ENCODE data around the gene USP1.

USP1 gene

GRCh38 chr1:62415687-62416086 lies 21.2 kb upstream of the USP1 start:
- no peaks in the 10 kb centered on the region for H3K4me1 Mint-ChIP-seq
- DNase-seq, result no peak
- H3K27me3 Mint-ChIP-seq, result no peaks in the 10 kb centered on the region
- no peak overlapping the region for H3K4me3 Mint-ChIP-seq
- ATAC-seq, result no peak
- no peaks in the 10 kb centered on the region for H3K9me3 Mint-ChIP-seq
- no peak overlapping the region for H3K27ac Mint-ChIP-seq

- no peak overlapping the region for H3K4me3 Mint-ChIP-seq
- no peak for ATAC-seq
- H3K4me1 Mint-ChIP-seq, result no peaks in the 10 kb centered on the region
- H3K27ac Mint-ChIP-seq, result no peak overlapping the region
- H3K9me3 Mint-ChIP-seq, result no peaks in the 10 kb centered on the region
- H3K27me3 Mint-ChIP-seq, result no peaks in the 10 kb centered on the region
- DNase-seq, result no peak
Observed at GRCh38 chr1:62417351-62417999, 19.4 kb upstream of the USP1 start.

- no peaks in the 10 kb centered on the region for H3K9me3 Mint-ChIP-seq
- ATAC-seq (no peak), DNase-seq (no peak)
- no peak overlapping the region for H3K27ac Mint-ChIP-seq
- H3K27me3 Mint-ChIP-seq, result no peaks in the 10 kb centered on the region
- no peaks in the 10 kb centered on the region for H3K4me1 Mint-ChIP-seq
- H3K4me3 Mint-ChIP-seq, result no peak overlapping the region
Observed at GRCh38 chr1:62420214-62420613, 16.6 kb upstream of the USP1 start.

GRCh38 chr1:62423580-62424242 lies 13.1 kb upstream of the USP1 start:
- ATAC-seq (no peak), DNase-seq (no peak)
- Mint-ChIP-seq H3K9me3 (no peaks in the 10 kb centered on the region), H3K4me3 (no peak overlapping the region), H3K4me1 (no peaks in the 10 kb centered on the region), H3K27ac (no peak overlapping the region), H3K27me3 (no peaks in the 10 kb centered on the region)

GRCh38 chr1:62424411-62424810 lies 12.4 kb upstream of the USP1 start:
- Mint-ChIP-seq H3K9me3 (no peaks in the 10 kb centered on the region), H3K4me1 (no peaks in the 10 kb centered on the region), H3K27ac (no peak overlapping the region), H3K4me3 (no peak overlapping the region), H3K27me3 (no peaks in the 10 kb centered on the region)
- DNase-seq (no peak), ATAC-seq (no peak)

- H3K4me3 Mint-ChIP-seq, result no peak overlapping the region
- DNase-seq (no peak), ATAC-seq (no peak)
- H3K9me3 Mint-ChIP-seq, result no peaks in the 10 kb centered on the region
- H3K4me1 Mint-ChIP-seq, result no peaks in the 10 kb centered on the region
- no peak overlapping the region for H3K27ac Mint-ChIP-seq
- no peaks in the 10 kb centered on the region for H3K27me3 Mint-ChIP-seq
Observed at GRCh38 chr1:62425041-62425440, 11.8 kb upstream of the USP1 start.

GRCh38 chr1:62426237-62426636 lies 10.6 kb upstream of the USP1 start:
- ATAC-seq (no peak), DNase-seq (no peak)
- no peak overlapping the region for H3K27ac Mint-ChIP-seq
- no peaks in the 10 kb centered on the region for H3K9me3 Mint-ChIP-seq
- H3K4me3 Mint-ChIP-seq, result no peak overlapping the region
- no peaks in the 10 kb centered on the region for H3K4me1 Mint-ChIP-seq
- H3K27me3 Mint-ChIP-seq, result no peaks in the 10 kb centered on the region

GRCh38 chr1:62426794-62427193 lies 10.1 kb upstream of the USP1 start:
- Mint-ChIP-seq H3K4me1 (no peaks in the 10 kb centered on the region), H3K27ac (peak overlapping the region in 1 of 2 donors; percentile 54), H3K4me3 (no peak overlapping the region), H3K27me3 (no peaks in the 10 kb centered on the region), H3K9me3 (no peaks in the 10 kb centered on the region)
- ATAC-seq (no peak), DNase-seq (no peak)

GRCh38 chr1:62428351-62428750 lies 8.5 kb upstream of the USP1 start:
- H3K27ac Mint-ChIP-seq, result no peak overlapping the region
- H3K4me3 Mint-ChIP-seq, result no peak overlapping the region
- no peaks in the 10 kb centered on the region for H3K9me3 Mint-ChIP-seq
- no peaks in the 10 kb centered on the region for H3K27me3 Mint-ChIP-seq
- no peaks in the 10 kb centered on the region for H3K4me1 Mint-ChIP-seq
- ATAC-seq (no peak), DNase-seq (no peak)

GRCh38 chr1:62429581-62429980 lies 7.3 kb upstream of the USP1 start:
- ATAC-seq (no peak), DNase-seq (no peak)
- Mint-ChIP-seq H3K4me1 (no peaks in the 10 kb centered on the region), H3K27me3 (no peaks in the 10 kb centered on the region), H3K27ac (no peak overlapping the region), H3K4me3 (no peak overlapping the region), H3K9me3 (no peaks in the 10 kb centered on the region)

GRCh38 chr1:62433861-62434617 lies 2.8 kb upstream of the USP1 start:
- H3K27ac Mint-ChIP-seq, result no peak overlapping the region
- no peak for ATAC-seq
- H3K4me1 Mint-ChIP-seq, result peaks cover 19% of the 10 kb centered on the region
- peak overlapping the region in 1 of 2 donors; percentile 2 for H3K4me3 Mint-ChIP-seq
- no peak for DNase-seq
- H3K27me3 Mint-ChIP-seq, result no peaks in the 10 kb centered on the region
- H3K9me3 Mint-ChIP-seq, result peaks cover 0 to 4% of the 10 kb centered on the region in 2 donors

- Mint-ChIP-seq H3K4me3 (peak overlapping the region in 1 of 2 donors; percentile 85), H3K27ac (no peak overlapping the region), H3K27me3 (no peaks in the 10 kb centered on the region), H3K9me3 (peaks cover 0 to 4% of the 10 kb centered on the region in 2 donors), H3K4me1 (peaks cover 19% of the 10 kb centered on the region)
- no peak for ATAC-seq
- DNase-seq, result no peak
Observed at GRCh38 chr1:62434618-62435001, 2.2 kb upstream of the USP1 start.

GRCh38 chr1:62435231-62436038 lies 1.4 kb upstream of the USP1 start:
- no peak for DNase-seq
- no peaks in the 10 kb centered on the region for H3K27me3 Mint-ChIP-seq
- H3K9me3 Mint-ChIP-seq, result peaks cover 0 to 4% of the 10 kb centered on the region in 2 donors
- peaks cover 26% of the 10 kb centered on the region for H3K4me1 Mint-ChIP-seq
- peak overlapping the region; percentile 100 for H3K27ac Mint-ChIP-seq
- ATAC-seq, result no peak
- peak overlapping the region; percentile 85 to 96 for H3K4me3 Mint-ChIP-seq

GRCh38 chr1:62436039-62436465 lies 797 bp upstream of the USP1 start:
- H3K4me1 Mint-ChIP-seq, result peaks cover 32% of the 10 kb centered on the region
- no peaks in the 10 kb centered on the region for H3K27me3 Mint-ChIP-seq
- H3K4me3 Mint-ChIP-seq, result peak overlapping the region; percentile 85 to 96
- DNase-seq, result peak in 1 of 2 donors; percentile 96
- peak overlapping the region; percentile 100 for H3K27ac Mint-ChIP-seq
- H3K9me3 Mint-ChIP-seq, result peaks cover 0 to 4% of the 10 kb centered on the region in 2 donors
- no peak for ATAC-seq

GRCh38 chr1:62437273-62437940 lies 558 bp downstream of the USP1 start:
- ATAC-seq, result no peak
- peak overlapping the region; percentile 85 to 96 for H3K4me3 Mint-ChIP-seq
- peaks cover 0 to 4% of the 10 kb centered on the region in 2 donors for H3K9me3 Mint-ChIP-seq
- peaks cover 38% of the 10 kb centered on the region for H3K4me1 Mint-ChIP-seq
- H3K27ac Mint-ChIP-seq, result peak overlapping the region; percentile 100
- DNase-seq, result peak in 1 of 2 donors; percentile 42
- no peaks in the 10 kb centered on the region for H3K27me3 Mint-ChIP-seq
